Testis (tissue), 3 donors: ENCODE data around the gene TICRR. TPM values are rescaled to one million over a fixed set of nuclear protein-coding genes. Genes with fewer than 3 reads are reported as not detected.

Experiments used
- DNase-seq: peaks from one replicate; pipeline ENCODE4 v3.0.0-alpha.2; 2019
- H3K27ac ChIP-seq, 2 donors: fragments of 200-600 bp; sonication (generic); one replicate each; pipeline ENCODE4 v1.5.1; 2019
- H3K27me3 ChIP-seq: fragments of 200-600 bp; sonication (generic); one replicate; pipeline ENCODE4 v1.5.1; 2019
- H3K36me3 ChIP-seq: fragments of 200-600 bp; sonication (generic); one replicate; pipeline ENCODE4 v1.5.1; 2017; ENCODE audit warnings: low read depth; ENCODE audit errors: missing control alignments
- H3K4me1 ChIP-seq: fragments of 200-600 bp; sonication (generic); one replicate; pipeline ENCODE4 v1.5.1; 2019
- H3K4me3 ChIP-seq, 2 donors: fragments of 200-600 bp; sonication (generic); one replicate each; pipeline ENCODE4 v1.5.1; 2017 to 2019
- H3K9me3 ChIP-seq: fragments of 200-600 bp; sonication (generic); one replicate; pipeline ENCODE4 v1.5.1; 2017
- CTCF ChIP-seq, 3 experiments: fragments of 450-650 bp in 2 of 3; fragments of 200-600 bp in 1 of 3; sonication (generic) in 1 of 3; IDR thresholded peaks; one replicate each; pipeline ENCODE4 v1.5.1; 2016 to 2019; ENCODE audit warnings: antibody characterized with exemption in 3 of 3, mild to moderate bottlenecking in 2 of 3, moderate library complexity in 1 of 3
- POLR2A ChIP-seq: fragments of 450-650 bp; IDR thresholded peaks from one replicate; pipeline ENCODE4 v1.6.1; 2017; ENCODE audit warnings: antibody characterized with exemption, mild to moderate bottlenecking, moderate library complexity
- WGBS, 2 donors: methylation state at CpG; one replicate each; pipeline ENCODE4 v1.1.5; 2018; 5-methylcytosine and 5-hydroxymethylcytosine counted together
- intact Hi-C: fragments of 100-400 bp; cut with DNase I; formaldehyde crosslinking; loops from one replicate; pipeline ENCODE4 v1.15.1; 2023; ENCODE audit warnings: low total_unique reads
- polyA plus RNA-seq: library from polyadenylated mRNA; stranded (reverse); fragments of 350-450 nt; fragmentation: Illumina TruSeq; extraction: RNeasy Lipid Tissue Mini Kit (QIAGEN cat#74804); gene quantifications from one replicate; pipeline ENCODE4 v1.2.3, GENCODE V29; 2014; ENCODE audit warnings: low read depth, low replicate concordance; ENCODE audit not compliant: insufficient read depth
- total RNA-seq, 2 donors: library from RNA; depleted of rRNA; stranded (reverse); fragments of >200 nt; gene quantifications; one replicate each; pipeline ENCODE4 v1.2.3, GENCODE V29; 2016

Gene TICRR
- total and polyA plus RNA-seq, 3 donors from 2014 or later, result 3.0 to 8.4 (median 7.7) TPM

- 42 to 55% methylated on average over 10 to 11 of the region's 11 CpGs for WGBS, 2 donors
- H3K4me1 ChIP-seq, result peaks cover 10% of the 10 kb centered on the region
- H3K9me3 ChIP-seq, result no peaks in the 10 kb centered on the region
- peak; percentile 42 for DNase-seq
- TF ChIP-seq POLR2A (no peak), CTCF (IDR thresholded peaks at IDR 0.05) (no peak)
- H3K27me3 ChIP-seq, result no peaks in the 10 kb centered on the region
- intact Hi-C loops, result no loop called here
- H3K27ac ChIP-seq, result peak overlapping the region in 1 of 2 donors; percentile 33
- H3K4me3 ChIP-seq, result no peak overlapping the region
- no peaks in the 10 kb centered on the region for H3K36me3 ChIP-seq
These were observed 87.8 kb downstream of the TICRR start for GRCh38 chr15:89662893-89663626.

GRCh38 chr15:89664441-89665350 lies 89.4 kb downstream of the TICRR start:
- WGBS, 2 donors, result 74 to 82% methylated on average over 13 of the region's 13 CpGs
- H3K4me1 ChIP-seq, result peaks cover 10% of the 10 kb centered on the region
- TF ChIP-seq POLR2A (no peak), CTCF (IDR thresholded peaks at IDR 0.05) (no peak)
- intact Hi-C loops, result no loop called here
- H3K4me3 ChIP-seq, result peak overlapping the region; percentile 48 to 54
- H3K36me3 ChIP-seq, result no peaks in the 10 kb centered on the region
- no peaks in the 10 kb centered on the region for H3K27me3 ChIP-seq
- peak overlapping the region; percentile 55 to 78 for H3K27ac ChIP-seq
- H3K9me3 ChIP-seq, result no peaks in the 10 kb centered on the region
- no peak for DNase-seq

- H3K4me3 ChIP-seq, result peak overlapping the region; percentile 48 to 54
- H3K4me1 ChIP-seq, result peaks cover 10% of the 10 kb centered on the region
- DNase-seq, result peak; percentile 69
- H3K27ac ChIP-seq, result peak overlapping the region; percentile 55 to 78
- no peaks in the 10 kb centered on the region for H3K36me3 ChIP-seq
- intact Hi-C loops, result no loop called here
- WGBS, 2 donors, result 0 to 3% methylated on average over 17 to 60 of the region's 72 CpGs
- H3K27me3 ChIP-seq, result no peaks in the 10 kb centered on the region
- TF ChIP-seq POLR2A, result no peak
- TF ChIP-seq CTCF (IDR thresholded peaks at IDR 0.05), result no peak
- H3K9me3 ChIP-seq, result no peaks in the 10 kb centered on the region
These were observed 90.3 kb downstream of the TICRR start for GRCh38 chr15:89665449-89666181.

- DNase-seq, result no peak
- Histone ChIP-seq H3K27ac (peak overlapping the region; percentile 55 to 78), H3K4me1 (peaks cover 10% of the 10 kb centered on the region), H3K9me3 (no peaks in the 10 kb centered on the region), H3K36me3 (no peaks in the 10 kb centered on the region), H3K4me3 (peak overlapping the region; percentile 48 to 54), H3K27me3 (no peaks in the 10 kb centered on the region)
- 56 to 69% methylated on average over 5 to 8 of the region's 8 CpGs for WGBS, 2 donors
- intact Hi-C loops, result no loop called here
- TF ChIP-seq CTCF (IDR thresholded peaks at IDR 0.05) (no peak), POLR2A (no peak)
These were observed 91.1 kb downstream of the TICRR start for GRCh38 chr15:89666184-89666857.
